Colon (tissue), 2 donors: Measurements from ENCODE around the gene KDM4C.
"Not testable (repeated sequence)": the region's sequence is repeated elsewhere in the genome, so short reads cannot be mapped to it uniquely, and the experiment has no call there.

ENCODE experiments used
- FAIRE-seq: peaks from 2 replicates; lab custom pipeline; 2012; peaks lifted over from hg19 to GRCh38; lab: Jason Lieb, UNC
- donor health status: control.
- donor health status: control.

KDM4C gene

GRCh38 chr9:6757456-6758247, at the start of gene KDM4C:
Gene KDM4C (plus strand): TSS chr9:6757973. CDS start chr9:6792989, 35,016 bp downstream.
- no peak for FAIRE-seq

- no peak for FAIRE-seq
Observed at GRCh38 chr9:6708732-6709131, 49.0 kb upstream of the KDM4C start.

- no peak for FAIRE-seq
Observed at GRCh38 chr9:6711403-6711802, 46.4 kb upstream of the KDM4C start.

- FAIRE-seq = no peak
Observed at GRCh38 chr9:6712041-6712440, 45.7 kb upstream of the KDM4C start.

GRCh38 chr9:6714176-6714575, 43.6 kb upstream of the KDM4C start:
- no peak for FAIRE-seq

GRCh38 chr9:6715153-6715754, 42.5 kb upstream of the KDM4C start:
- not testable (repeated sequence) for FAIRE-seq

- no peak for FAIRE-seq
Observed at GRCh38 chr9:6715755-6716643, 41.8 kb upstream of the KDM4C start.

- FAIRE-seq = no peak
Observed at GRCh38 chr9:6716766-6717165, 41.0 kb upstream of the KDM4C start.

GRCh38 chr9:6723881-6724420, 33.8 kb upstream of the KDM4C start:
- no peak for FAIRE-seq

GRCh38 chr9:6733257-6733656, 24.5 kb upstream of the KDM4C start:
- no peak for FAIRE-seq

- no peak for FAIRE-seq
Observed at GRCh38 chr9:6733831-6734230, 23.9 kb upstream of the KDM4C start.

GRCh38 chr9:6735422-6735821, 22.4 kb upstream of the KDM4C start:
- no peak for FAIRE-seq

- FAIRE-seq = no peak
Observed at GRCh38 chr9:6739218-6739617, 18.6 kb upstream of the KDM4C start.

GRCh38 chr9:6748861-6749260, 8.9 kb upstream of the KDM4C start:
- not testable (repeated sequence) for FAIRE-seq

- FAIRE-seq = not testable (repeated sequence)
Observed at GRCh38 chr9:6754861-6755260, 2.9 kb upstream of the KDM4C start.

GRCh38 chr9:6757132-6757455, 679 bp upstream of the KDM4C start:
- FAIRE-seq = no peak

GRCh38 chr9:6758248-6758497, 400 bp downstream of the KDM4C start:
- FAIRE-seq = no peak

- FAIRE-seq = no peak
Observed at GRCh38 chr9:6758498-6759184, 868 bp downstream of the KDM4C start.

GRCh38 chr9:6759185-6759977, 1.6 kb downstream of the KDM4C start:
- no peak for FAIRE-seq

GRCh38 chr9:6761306-6761705, 3.5 kb downstream of the KDM4C start:
- no peak for FAIRE-seq

- no peak for FAIRE-seq
Observed at GRCh38 chr9:6763244-6763643, 5.5 kb downstream of the KDM4C start.

- FAIRE-seq = no peak
Observed at GRCh38 chr9:6764011-6764410, 6.2 kb downstream of the KDM4C start.
